Effector memory CD4-positive, alpha-beta T cell (primary cell): ENCODE measurements around the gene ILDR1.

ENCODE experiments used
- DNase-seq, 3 donors: peaks; one replicate each; pipeline ENCODE4 v3.0.0-alpha.2; 2020
- H3K27ac ChIP-seq: 2 replicates; pipeline ENCODE4 v1.7.0; 2013; ENCODE audit warnings: mild to moderate bottlenecking, low read length, moderate library complexity; ENCODE audit not compliant: insufficient read depth, poor library complexity, severe bottlenecking
- H3K27me3 ChIP-seq: replicated peaks from 2 replicates; pipeline ENCODE4 v1.7.0; 2013; ENCODE audit warnings: mild to moderate bottlenecking, low read length; ENCODE audit not compliant: insufficient read depth, control insufficient read depth, poor library complexity, severe bottlenecking
- H3K36me3 ChIP-seq: 2 replicates; pipeline ENCODE4 v1.7.0; 2013; ENCODE audit warnings: mild to moderate bottlenecking, low read length, moderate library complexity; ENCODE audit not compliant: control insufficient read depth, insufficient read depth
- H3K4me1 ChIP-seq: 2 replicates; pipeline ENCODE4 v1.7.0; 2013; ENCODE audit warnings: low read length, mild to moderate bottlenecking; ENCODE audit not compliant: control insufficient read depth, insufficient read depth, poor library complexity, severe bottlenecking
- H3K4me3 ChIP-seq: 2 replicates; pipeline ENCODE4 v1.7.0; 2013; ENCODE audit warnings: low read length, low read depth, mild to moderate bottlenecking; ENCODE audit not compliant: insufficient read depth, poor library complexity, severe bottlenecking
- H3K9me3 ChIP-seq: 2 replicates; pipeline ENCODE4 v1.7.0; 2013; ENCODE audit warnings: mild to moderate bottlenecking, low read length, moderate library complexity; ENCODE audit not compliant: control insufficient read depth

The ILDR1 gene

GRCh38 chr3:121996441-121996840 is 25.6 kb downstream of the ILDR1 start:
- Histone ChIP-seq H3K4me1 (peaks cover 2% of the 10 kb centered on the region), H3K27ac (no peak overlapping the region), H3K9me3 (no peaks in the 10 kb centered on the region), H3K27me3 (no peaks in the 10 kb centered on the region), H3K36me3 (no peaks in the 10 kb centered on the region), H3K4me3 (no peak overlapping the region)
- no peak for DNase-seq

GRCh38 chr3:121995161-121996137 is 26.6 kb downstream of the ILDR1 start:
- Histone ChIP-seq H3K4me3 (no peak overlapping the region), H3K4me1 (peaks cover 2% of the 10 kb centered on the region), H3K9me3 (no peaks in the 10 kb centered on the region), H3K27me3 (no peaks in the 10 kb centered on the region), H3K27ac (no peak overlapping the region), H3K36me3 (no peaks in the 10 kb centered on the region)
- no peak for DNase-seq

- Histone ChIP-seq H3K9me3 (no peaks in the 10 kb centered on the region), H3K4me1 (peaks cover 2% of the 10 kb centered on the region), H3K27ac (no peak overlapping the region), H3K4me3 (no peak overlapping the region), H3K27me3 (no peaks in the 10 kb centered on the region), H3K36me3 (no peaks in the 10 kb centered on the region)
- DNase-seq, result no peak
Observed at GRCh38 chr3:121994551-121994950, 27.5 kb downstream of the ILDR1 start.

- peaks cover 2% of the 10 kb centered on the region for H3K4me1 ChIP-seq
- H3K36me3 ChIP-seq, result no peaks in the 10 kb centered on the region
- H3K9me3 ChIP-seq, result no peaks in the 10 kb centered on the region
- no peak for DNase-seq
- H3K27me3 ChIP-seq, result no peaks in the 10 kb centered on the region
- H3K27ac ChIP-seq, result no peak overlapping the region
- no peak overlapping the region for H3K4me3 ChIP-seq
Observed at GRCh38 chr3:121992601-121993560, 29.2 kb downstream of the ILDR1 start.

GRCh38 chr3:121989943-121990342 is 32.1 kb downstream of the ILDR1 start:
- no peak for DNase-seq
- Histone ChIP-seq H3K36me3 (no peaks in the 10 kb centered on the region), H3K4me3 (no peak overlapping the region), H3K27ac (no peak overlapping the region), H3K9me3 (no peaks in the 10 kb centered on the region), H3K4me1 (no peaks in the 10 kb centered on the region), H3K27me3 (no peaks in the 10 kb centered on the region)

GRCh38 chr3:121988146-121988545 is 33.9 kb downstream of the ILDR1 start:
- Histone ChIP-seq H3K36me3 (no peaks in the 10 kb centered on the region), H3K4me3 (no peak overlapping the region), H3K4me1 (no peaks in the 10 kb centered on the region), H3K27ac (no peak overlapping the region), H3K9me3 (no peaks in the 10 kb centered on the region), H3K27me3 (no peaks in the 10 kb centered on the region)
- DNase-seq, result no peak

GRCh38 chr3:121985846-121986245 is 36.2 kb downstream of the ILDR1 start:
- no peak overlapping the region for H3K27ac ChIP-seq

GRCh38 chr3:121981473-121981872 is 40.6 kb downstream of the ILDR1 start:
- Histone ChIP-seq H3K36me3 (no peaks in the 10 kb centered on the region), H3K27ac (no peak overlapping the region), H3K4me1 (no peaks in the 10 kb centered on the region), H3K4me3 (no peak overlapping the region), H3K9me3 (no peaks in the 10 kb centered on the region), H3K27me3 (no peaks in the 10 kb centered on the region)
- no peak for DNase-seq

More at GRCh38 chr3:121985846-121986245, 36.2 kb downstream of the ILDR1 start:
- Histone ChIP-seq H3K9me3 (no peaks in the 10 kb centered on the region), H3K4me3 (no peak overlapping the region), H3K36me3 (no peaks in the 10 kb centered on the region), H3K4me1 (no peaks in the 10 kb centered on the region), H3K27me3 (no peaks in the 10 kb centered on the region)
- no peak for DNase-seq

- no peak overlapping the region for H3K27ac ChIP-seq
- no peaks in the 10 kb centered on the region for H3K4me1 ChIP-seq
- no peak for DNase-seq
- H3K36me3 ChIP-seq, result no peaks in the 10 kb centered on the region
- H3K9me3 ChIP-seq, result no peaks in the 10 kb centered on the region
- no peak overlapping the region for H3K4me3 ChIP-seq
- no peaks in the 10 kb centered on the region for H3K27me3 ChIP-seq
Observed at GRCh38 chr3:121980450-121980796, 41.6 kb downstream of the ILDR1 start.
